Esophagus squamous epithelium (tissue), 5 donors: ENCODE measurements around the gene FLT1. TPM values are rescaled to one million over a fixed set of nuclear protein-coding genes. Genes with fewer than 3 reads are reported as not detected.

ENCODE experiments used
- DNase-seq: peaks from one replicate; lab custom pipeline; 2025; lab: John Stamatoyannopoulos, UW
- H3K27ac ChIP-seq, 4 donors: fragments of 200-600 bp; sonication (generic); one replicate each; pipeline ENCODE4 v1.5.1; 2016 to 2019; ENCODE audit warnings: mild to moderate bottlenecking in 1 of 4
- H3K27me3 ChIP-seq, 4 donors: fragments of 200-600 bp; sonication (generic); 1 replicate in 3 of 4; 2 replicates in 1 of 4; pipeline versions ENCODE4 v1.5.1 to v1.6.0; 2017 to 2021; ENCODE audit warnings: antibody characterized with exemption in 1 of 4
- H3K36me3 ChIP-seq, 3 donors: fragments of 200-600 bp; sonication (generic); one replicate each; pipeline ENCODE4 v1.5.1; 2016 to 2019
- H3K4me1 ChIP-seq, 3 donors: fragments of 200-600 bp; sonication (generic); one replicate each; pipeline ENCODE4 v1.5.1; 2017 to 2019
- H3K4me3 ChIP-seq, 4 donors: fragments of 200-600 bp; sonication (generic); 1 replicate in 3 of 4; 2 replicates in 1 of 4; pipeline ENCODE4 v1.5.1; 2016 to 2019; ENCODE audit warnings: mild to moderate bottlenecking in 2 of 4, moderate library complexity in 1 of 4
- H3K9me3 ChIP-seq, 3 donors: fragments of 200-600 bp; sonication (generic); one replicate each; pipeline ENCODE4 v1.5.1; 2016 to 2019
- POLR2A ChIP-seq, 4 donors: fragments of 450-650 bp; IDR thresholded peaks; one replicate each; pipeline ENCODE4 v1.6.1; 2017; ENCODE audit warnings: antibody characterized with exemption in 4 of 4, mild to moderate bottlenecking in 4 of 4, moderate library complexity in 3 of 4
- WGBS, 2 donors: methylation state at CpG; one replicate each; pipeline ENCODE4 v1.1.5; 2018; 5-methylcytosine and 5-hydroxymethylcytosine counted together
- intact Hi-C: fragments of 100-400 bp; cut with DNase I; formaldehyde crosslinking; loops from one replicate; pipeline ENCODE4 v1.15.0; 2022
- total RNA-seq, 4 donors: library from RNA; depleted of rRNA; stranded (reverse); fragments of >200 nt; gene quantifications; one replicate each; pipeline ENCODE4 v1.1.0, GENCODE V29; 2016
- TF ChIP-seq, protein P1 (sequence below), 6 experiments: fragments of 450-650 bp in 4 of 6; fragments of 200-600 bp in 2 of 6; sonication (generic) in 2 of 6; IDR thresholded peaks; one replicate each; pipeline ENCODE4 v1.5.1; 2016 to 2019; ENCODE audit warnings: antibody characterized with exemption in 6 of 6, mild to moderate bottlenecking in 4 of 6, moderate library complexity in 4 of 6
- donor health status: DM: yes; HTN: yes; CAD: no.

The FLT1 gene
- total RNA-seq, 4 donors from 2014 or later = 2.1 to 16.4 (median 8.9) TPM

DNA sequence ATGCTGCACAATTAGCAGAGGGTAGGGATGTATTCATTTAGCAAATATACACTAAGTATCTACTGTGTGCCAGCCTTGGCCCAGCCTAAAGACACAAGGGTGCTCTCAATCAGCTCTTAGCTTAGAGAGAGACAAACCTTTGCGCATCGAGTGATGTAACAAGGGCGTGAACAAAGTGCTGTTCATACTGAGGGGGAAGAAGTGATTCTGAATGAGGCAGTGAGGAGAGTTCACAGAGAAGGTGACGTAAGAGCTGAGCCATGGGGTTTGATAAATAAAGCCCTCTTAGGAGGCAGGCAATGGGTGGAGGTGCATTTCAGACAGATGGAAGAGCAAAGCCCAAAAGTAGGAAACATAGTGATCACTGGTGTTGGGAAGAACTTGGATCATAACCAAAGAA is 68.5 kb downstream of the FLT1 start:
- 83 to 90% methylated on average over 4 of the region's 4 CpGs for whole genome bisulfite sequencing, 2 donors
- no peak for TF ChIP-seq POLR2A (IDR thresholded peaks at IDR 0.05)
- TF ChIP-seq, protein P1, sequence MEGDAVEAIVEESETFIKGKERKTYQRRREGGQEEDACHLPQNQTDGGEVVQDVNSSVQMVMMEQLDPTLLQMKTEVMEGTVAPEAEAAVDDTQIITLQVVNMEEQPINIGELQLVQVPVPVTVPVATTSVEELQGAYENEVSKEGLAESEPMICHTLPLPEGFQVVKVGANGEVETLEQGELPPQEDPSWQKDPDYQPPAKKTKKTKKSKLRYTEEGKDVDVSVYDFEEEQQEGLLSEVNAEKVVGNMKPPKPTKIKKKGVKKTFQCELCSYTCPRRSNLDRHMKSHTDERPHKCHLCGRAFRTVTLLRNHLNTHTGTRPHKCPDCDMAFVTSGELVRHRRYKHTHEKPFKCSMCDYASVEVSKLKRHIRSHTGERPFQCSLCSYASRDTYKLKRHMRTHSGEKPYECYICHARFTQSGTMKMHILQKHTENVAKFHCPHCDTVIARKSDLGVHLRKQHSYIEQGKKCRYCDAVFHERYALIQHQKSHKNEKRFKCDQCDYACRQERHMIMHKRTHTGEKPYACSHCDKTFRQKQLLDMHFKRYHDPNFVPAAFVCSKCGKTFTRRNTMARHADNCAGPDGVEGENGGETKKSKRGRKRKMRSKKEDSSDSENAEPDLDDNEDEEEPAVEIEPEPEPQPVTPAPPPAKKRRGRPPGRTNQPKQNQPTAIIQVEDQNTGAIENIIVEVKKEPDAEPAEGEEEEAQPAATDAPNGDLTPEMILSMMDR (IDR thresholded peaks at IDR 0.05) = no peak
- no peak for DNase-seq
- Histone ChIP-seq H3K4me3 (no peak overlapping the region), H3K4me1 (peaks cover 0 to 4% (median 0%) of the 10 kb centered on the region in 3 donors), H3K27ac (no peak overlapping the region), H3K36me3 (no peaks in the 10 kb centered on the region), H3K27me3 (peaks cover 0 to 2% (median 0%) of the 10 kb centered on the region in 4 donors), H3K9me3 (no peaks in the 10 kb centered on the region)
- intact Hi-C loops = no loop called here

DNA sequence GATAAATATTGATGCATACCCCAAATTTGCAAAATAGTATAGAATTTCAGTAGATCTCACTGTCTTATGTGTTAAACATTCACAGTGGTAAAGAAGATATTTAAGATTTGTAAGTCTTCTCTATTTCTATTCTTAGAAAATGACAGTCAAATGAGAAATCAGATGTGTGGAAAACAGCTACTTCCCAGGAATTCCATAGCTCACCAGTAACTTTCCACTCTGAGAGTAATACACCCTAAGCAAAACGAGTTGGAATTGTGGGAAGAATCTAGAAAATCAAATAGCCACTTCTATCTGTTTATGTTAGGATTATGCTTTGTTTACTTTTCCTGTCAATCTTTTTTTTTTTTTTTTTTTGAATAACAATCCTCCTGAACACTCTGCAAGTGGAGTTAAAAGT is 69.1 kb downstream of the FLT1 start:
- Histone ChIP-seq H3K4me1 (peaks cover 0 to 4% (median 0%) of the 10 kb centered on the region in 3 donors), H3K36me3 (no peaks in the 10 kb centered on the region), H3K27ac (no peak overlapping the region), H3K4me3 (no peak overlapping the region), H3K9me3 (no peaks in the 10 kb centered on the region), H3K27me3 (no peaks in the 10 kb centered on the region)
- 15 to 17% methylated on average over 1 of the region's 1 CpG for WGBS, 2 donors
- no peak for DNase-seq
- TF ChIP-seq, protein P1 (IDR thresholded peaks at IDR 0.05) = no peak
- no peak for TF ChIP-seq POLR2A (IDR thresholded peaks at IDR 0.05)
- intact Hi-C loops = no loop called here

DNA sequence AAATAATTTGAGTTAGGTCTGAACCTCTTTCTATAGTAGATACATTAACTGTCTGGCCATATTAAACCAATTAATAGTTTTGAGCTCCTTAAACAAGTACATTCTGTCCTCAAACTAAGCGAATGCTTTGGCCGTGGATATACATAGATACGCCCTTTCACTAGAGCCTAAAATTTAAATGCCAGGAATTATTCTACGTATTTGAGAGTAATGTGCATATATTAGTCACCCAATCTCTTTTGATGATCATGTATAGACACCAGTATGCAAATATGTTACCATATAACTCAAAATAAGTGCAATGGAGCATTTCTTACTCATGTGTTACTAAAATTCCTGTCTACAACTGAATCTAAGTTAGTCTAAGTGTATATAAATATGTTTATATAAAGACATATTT is 70.4 kb downstream of the FLT1 start:
- WGBS, 2 donors = 89 to 90% methylated on average over 4 of the region's 4 CpGs
- H3K4me1 ChIP-seq = peaks cover 0 to 4% (median 0%) of the 10 kb centered on the region in 3 donors
- H3K27ac ChIP-seq = no peak overlapping the region
- no peak for TF ChIP-seq POLR2A (IDR thresholded peaks at IDR 0.05)
- TF ChIP-seq, protein P1 (IDR thresholded peaks at IDR 0.05) = no peak
- DNase-seq = no peak
- intact Hi-C loops = no loop called here
- H3K4me3 ChIP-seq = no peak overlapping the region
- H3K27me3 ChIP-seq = no peaks in the 10 kb centered on the region
- no peaks in the 10 kb centered on the region for H3K9me3 ChIP-seq
- H3K36me3 ChIP-seq = no peaks in the 10 kb centered on the region

DNA sequence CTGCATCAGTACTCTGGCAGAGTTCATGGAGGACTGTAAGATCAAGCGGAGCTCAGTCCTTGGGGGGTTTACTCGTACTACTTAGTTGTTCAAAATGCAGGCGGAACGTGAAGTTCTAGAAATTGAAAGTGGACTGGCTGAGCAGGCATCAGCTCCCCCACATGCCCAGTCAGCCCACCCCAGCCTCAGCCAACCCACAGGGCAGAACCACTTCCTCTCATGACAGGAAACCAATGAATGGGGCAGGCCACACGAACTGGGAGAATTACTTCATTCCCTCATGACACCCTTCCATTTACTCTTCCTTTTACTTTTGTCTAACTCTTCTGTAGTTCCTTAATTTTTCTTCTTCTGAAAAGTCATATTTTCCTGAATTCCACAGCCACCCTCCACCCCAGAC is 71.9 kb downstream of the FLT1 start:
- TF ChIP-seq POLR2A (IDR thresholded peaks at IDR 0.05) = no peak
- TF ChIP-seq, protein P1 (IDR thresholded peaks at IDR 0.05) = no peak
- intact Hi-C loops = no loop called here
- H3K27ac ChIP-seq = no peak overlapping the region

DNA sequence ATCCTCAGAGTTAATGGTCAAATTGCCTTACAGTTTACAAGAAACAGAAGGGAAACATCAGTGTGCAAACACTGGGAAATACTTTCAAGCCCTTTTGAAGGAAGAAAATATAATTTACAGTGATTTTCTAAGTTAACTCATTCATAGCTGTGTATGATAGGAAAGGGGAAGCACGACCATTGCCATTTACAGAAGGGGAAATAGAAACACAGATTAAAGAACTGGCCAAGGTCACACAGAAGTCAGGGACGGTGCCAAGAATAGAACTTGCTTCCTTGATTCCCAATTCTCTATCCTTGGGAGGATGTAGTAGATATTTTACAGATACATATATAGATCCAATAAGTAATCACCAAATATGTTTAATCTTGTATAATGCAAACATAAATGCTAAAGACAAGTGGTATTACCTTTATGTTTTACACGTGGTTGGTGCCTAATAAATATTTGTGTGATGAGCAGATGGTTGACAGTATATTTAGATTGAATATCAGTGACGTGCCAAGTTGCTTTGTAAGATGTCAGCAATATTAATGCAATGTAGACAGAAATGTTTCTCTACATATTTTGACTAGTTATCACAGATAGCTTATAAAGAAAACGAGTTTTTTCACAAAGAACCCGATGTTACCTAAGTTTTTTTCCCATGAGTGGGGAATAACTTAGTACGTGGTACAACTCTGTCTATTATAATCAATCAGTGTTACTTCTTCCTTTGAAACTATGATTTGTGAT is 73.1 kb downstream of the FLT1 start:
- Histone ChIP-seq H3K27ac (no peak overlapping the region), H3K9me3 (no peaks in the 10 kb centered on the region), H3K27me3 (peaks cover 0 to 6% (median 0%) of the 10 kb centered on the region in 4 donors), H3K4me3 (no peak overlapping the region), H3K4me1 (peaks cover 0 to 4% (median 0%) of the 10 kb centered on the region in 3 donors), H3K36me3 (no peaks in the 10 kb centered on the region)
- DNase-seq = no peak
- 43% methylated on average over 7 of the region's 7 CpGs for WGBS, 2 donors
- TF ChIP-seq, protein P1 (IDR thresholded peaks at IDR 0.05) = no peak
- no peak for TF ChIP-seq POLR2A (IDR thresholded peaks at IDR 0.05)
- intact Hi-C loops = no loop called here

More for the DNA sequence above, 71.9 kb downstream of the FLT1 start:
- Histone ChIP-seq H3K4me3 (no peak overlapping the region), H3K36me3 (no peaks in the 10 kb centered on the region), H3K27me3 (peaks cover 0 to 6% (median 0%) of the 10 kb centered on the region in 4 donors), H3K4me1 (peaks cover 0 to 4% (median 0%) of the 10 kb centered on the region in 3 donors), H3K9me3 (no peaks in the 10 kb centered on the region)
- 57 to 77% methylated on average over 5 of the region's 5 CpGs for WGBS, 2 donors
- DNase-seq = no peak
